Measurements from ENCODE around the gene RIF1.

DNA sequence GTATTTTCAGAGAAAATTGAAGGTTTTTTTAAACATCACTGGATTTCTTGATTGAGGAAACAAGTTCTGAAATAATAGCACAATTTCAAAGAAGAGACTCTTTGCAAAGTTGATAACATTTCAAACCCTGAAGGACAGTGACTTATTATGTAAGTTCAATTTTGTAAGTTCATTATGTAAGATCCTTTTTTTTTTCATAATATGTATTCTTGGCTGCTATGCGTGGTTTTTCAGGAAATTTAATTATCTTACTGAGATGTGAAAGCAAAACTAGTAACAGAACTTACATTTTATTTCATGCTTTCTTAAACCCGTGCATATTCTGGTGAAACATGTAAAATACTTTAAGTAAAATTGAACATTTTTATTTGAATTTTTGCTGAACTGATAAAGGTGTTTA is 65.4 kb downstream of the RIF1 start:
- TF ChIP-seq CTCF (IDR thresholded peaks at IDR 0.05; ENCODE audit: low read depth, low read length, missing input control) (no peak), JUND (IDR thresholded peaks at IDR 0.05) (no peak), RAD21 (IDR thresholded peaks at IDR 0.05) (no peak), SP1 (IDR thresholded peaks at IDR 0.05) (no peak), REST (IDR thresholded peaks at IDR 0.05) (no peak)
- TF ChIP-seq, protein P1, sequence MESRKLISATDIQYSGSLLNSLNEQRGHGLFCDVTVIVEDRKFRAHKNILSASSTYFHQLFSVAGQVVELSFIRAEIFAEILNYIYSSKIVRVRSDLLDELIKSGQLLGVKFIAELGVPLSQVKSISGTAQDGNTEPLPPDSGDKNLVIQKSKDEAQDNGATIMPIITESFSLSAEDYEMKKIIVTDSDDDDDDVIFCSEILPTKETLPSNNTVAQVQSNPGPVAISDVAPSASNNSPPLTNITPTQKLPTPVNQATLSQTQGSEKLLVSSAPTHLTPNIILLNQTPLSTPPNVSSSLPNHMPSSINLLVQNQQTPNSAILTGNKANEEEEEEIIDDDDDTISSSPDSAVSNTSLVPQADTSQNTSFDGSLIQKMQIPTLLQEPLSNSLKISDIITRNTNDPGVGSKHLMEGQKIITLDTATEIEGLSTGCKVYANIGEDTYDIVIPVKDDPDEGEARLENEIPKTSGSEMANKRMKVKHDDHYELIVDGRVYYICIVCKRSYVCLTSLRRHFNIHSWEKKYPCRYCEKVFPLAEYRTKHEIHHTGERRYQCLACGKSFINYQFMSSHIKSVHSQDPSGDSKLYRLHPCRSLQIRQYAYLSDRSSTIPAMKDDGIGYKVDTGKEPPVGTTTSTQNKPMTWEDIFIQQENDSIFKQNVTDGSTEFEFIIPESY (IDR thresholded peaks at IDR 0.05) = no peak
